HEK293 (cell line): ENCODE results near the gene OR2A12.

Experiments
- REST ChIP-seq: fragments of 450-650 bp; formaldehyde crosslinking; IDR thresholded peaks from 2 replicates; pipeline ENCODE4 v1.5.1; 2016; ENCODE audit warnings: missing biosample characterization, missing genetic modification characterization
- ZNF660 ChIP-seq: fragments of 450-650 bp; IDR thresholded peaks from 2 replicates; pipeline ENCODE4 v1.5.1; 2018; ENCODE audit warnings: missing biosample characterization, mild to moderate bottlenecking, missing genetic modification characterization
- ZNF776 ChIP-seq: fragments of 450-650 bp; formaldehyde crosslinking; IDR thresholded peaks from 2 replicates; pipeline ENCODE4 v1.5.0; 2017; ENCODE audit warnings: missing biosample characterization, missing genetic modification characterization, borderline replicate concordance
- TF ChIP-seq, protein P1 (sequence below): fragments of 450-650 bp; formaldehyde crosslinking; IDR thresholded peaks from 2 replicates; pipeline ENCODE4 v1.5.1; 2016; ENCODE audit warnings: missing biosample characterization, missing genetic modification characterization

GRCh38 chr7:144087230-144087629, 1.2 kb downstream of the OR2A12 start:
- no peak for TF ChIP-seq ZNF660 (tag by site-specific recombination)
- TF ChIP-seq, protein P1, sequence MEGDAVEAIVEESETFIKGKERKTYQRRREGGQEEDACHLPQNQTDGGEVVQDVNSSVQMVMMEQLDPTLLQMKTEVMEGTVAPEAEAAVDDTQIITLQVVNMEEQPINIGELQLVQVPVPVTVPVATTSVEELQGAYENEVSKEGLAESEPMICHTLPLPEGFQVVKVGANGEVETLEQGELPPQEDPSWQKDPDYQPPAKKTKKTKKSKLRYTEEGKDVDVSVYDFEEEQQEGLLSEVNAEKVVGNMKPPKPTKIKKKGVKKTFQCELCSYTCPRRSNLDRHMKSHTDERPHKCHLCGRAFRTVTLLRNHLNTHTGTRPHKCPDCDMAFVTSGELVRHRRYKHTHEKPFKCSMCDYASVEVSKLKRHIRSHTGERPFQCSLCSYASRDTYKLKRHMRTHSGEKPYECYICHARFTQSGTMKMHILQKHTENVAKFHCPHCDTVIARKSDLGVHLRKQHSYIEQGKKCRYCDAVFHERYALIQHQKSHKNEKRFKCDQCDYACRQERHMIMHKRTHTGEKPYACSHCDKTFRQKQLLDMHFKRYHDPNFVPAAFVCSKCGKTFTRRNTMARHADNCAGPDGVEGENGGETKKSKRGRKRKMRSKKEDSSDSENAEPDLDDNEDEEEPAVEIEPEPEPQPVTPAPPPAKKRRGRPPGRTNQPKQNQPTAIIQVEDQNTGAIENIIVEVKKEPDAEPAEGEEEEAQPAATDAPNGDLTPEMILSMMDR (tag by site-specific recombination) = no peak
- TF ChIP-seq REST (tag by site-specific recombination) = no peak
- no peak for TF ChIP-seq ZNF776 (tag by site-specific recombination)
